DND-41 (cell line): ENCODE results near the gene VWCE.

Source experiments
- ATAC-seq: fragments of 200-7000 bp; cut with Tn5 transposase; 3 replicates; pipeline ENCODE4 v1.9.1; 2021; ENCODE audit warnings: low read depth; ENCODE audit not compliant: insufficient read depth
- DNase-seq: peaks from one replicate; pipeline ENCODE4 v3.0.0-alpha.2; 2020
- H2AFZ ChIP-seq: 2 replicates; pipeline ENCODE4 v1.6.0; 2012; ENCODE audit warnings: low read depth, low read length
- H3K27ac ChIP-seq: 2 replicates; pipeline ENCODE4 v1.5.1; 2012; ENCODE audit warnings: low read length, inconsistent platforms
- H3K27me3 ChIP-seq: fragments of 200-600 bp; sonication (generic); 2 replicates; pipeline ENCODE4 v1.6.0; 2012; ENCODE audit warnings: low read length, mild to moderate bottlenecking, inconsistent platforms; ENCODE audit not compliant: insufficient read depth, poor library complexity
- H3K36me3 ChIP-seq: 2 replicates; pipeline ENCODE4 v1.5.1; 2012; ENCODE audit warnings: low read length, inconsistent platforms; ENCODE audit not compliant: insufficient read depth
- H3K4me1 ChIP-seq: 2 replicates; pipeline ENCODE4 v1.5.1; 2012; ENCODE audit warnings: mild to moderate bottlenecking, low read length; ENCODE audit not compliant: insufficient read depth
- H3K4me2 ChIP-seq: 2 replicates; pipeline ENCODE4 v1.6.0; 2012; ENCODE audit warnings: mild to moderate bottlenecking, moderate library complexity, low read length, inconsistent platforms; ENCODE audit not compliant: insufficient read depth
- H3K4me3 ChIP-seq, 2 experiments: fragments of 200-600 bp in 1 of 2; shearing (Covaris generic) in 1 of 2; 2 replicates each; pipeline ENCODE4 v1.5.1; 2012 to 2016; ENCODE audit warnings: inconsistent platforms in 2 of 2, low read length in 2 of 2, mild to moderate bottlenecking in 2 of 2, low read depth in 1 of 2, moderate library complexity in 1 of 2
- H3K79me2 ChIP-seq: 2 replicates; pipeline ENCODE4 v1.6.0; 2012; ENCODE audit warnings: low read length, inconsistent platforms; ENCODE audit not compliant: insufficient read depth
- H3K9ac ChIP-seq: 2 replicates; pipeline ENCODE4 v1.6.0; 2012; ENCODE audit warnings: low read depth, mild to moderate bottlenecking, inconsistent platforms, low read length, moderate library complexity
- H3K9me3 ChIP-seq: 2 replicates; pipeline ENCODE4 v1.5.1; 2012; ENCODE audit warnings: low read length, moderate library complexity, mild to moderate bottlenecking, inconsistent platforms; ENCODE audit not compliant: insufficient read depth, severe bottlenecking
- H4K20me1 ChIP-seq: 2 replicates; pipeline ENCODE4 v1.6.0; 2012; ENCODE audit warnings: low read length; ENCODE audit not compliant: insufficient read depth
- EZH2 ChIP-seq: IDR thresholded peaks from 3 replicates; pipeline ENCODE4 v1.6.1; 2012; ENCODE audit warnings: borderline replicate concordance, low read depth, mild to moderate bottlenecking, moderate library complexity, low read length, inconsistent platforms; ENCODE audit not compliant: severe bottlenecking
- TF ChIP-seq, protein P1 (sequence below): IDR thresholded peaks from 2 replicates; pipeline ENCODE4 v1.5.1; 2012; ENCODE audit warnings: borderline replicate concordance, low read length, moderate library complexity, mild to moderate bottlenecking; ENCODE audit not compliant: poor library complexity, severe bottlenecking; ENCODE audit errors: extremely low read depth

The VWCE gene

DNA sequence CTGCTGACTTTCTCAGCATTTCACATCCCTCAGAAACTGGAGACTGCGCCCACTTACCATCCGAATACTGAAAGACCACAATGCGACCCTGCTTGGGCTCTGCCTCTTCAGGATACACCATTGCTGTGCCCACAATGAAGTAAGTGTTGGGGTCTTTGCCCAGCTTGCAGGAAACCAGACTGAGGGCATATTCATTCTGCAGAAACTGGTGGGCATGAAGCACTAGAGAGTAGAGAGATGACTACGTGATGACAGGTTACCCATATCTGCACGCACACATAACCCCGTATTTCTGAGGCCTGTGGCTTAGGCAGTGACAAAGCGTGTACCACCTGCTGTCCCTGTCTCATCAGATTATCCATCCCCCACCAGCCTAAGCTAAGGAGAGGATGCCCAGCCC is 14.6 kb upstream of the VWCE start:
- Histone ChIP-seq H3K27ac (no peak overlapping the region), H3K36me3 (peaks cover 99% of the 10 kb centered on the region), H3K4me3 (no peak overlapping the region), H3K4me1 (no peaks in the 10 kb centered on the region), H3K9ac (no peak overlapping the region), H3K27me3 (no peaks in the 10 kb centered on the region), H2AFZ (no peak overlapping the region), H3K79me2 (no peaks in the 10 kb centered on the region), H3K4me2 (no peak overlapping the region), H4K20me1 (peaks cover 18% of the 10 kb centered on the region; the same call in 1 of the 2 replicates), H3K9me3 (no peaks in the 10 kb centered on the region)
- ATAC-seq (no peak), DNase-seq (no peak)
- TF ChIP-seq, protein P1, sequence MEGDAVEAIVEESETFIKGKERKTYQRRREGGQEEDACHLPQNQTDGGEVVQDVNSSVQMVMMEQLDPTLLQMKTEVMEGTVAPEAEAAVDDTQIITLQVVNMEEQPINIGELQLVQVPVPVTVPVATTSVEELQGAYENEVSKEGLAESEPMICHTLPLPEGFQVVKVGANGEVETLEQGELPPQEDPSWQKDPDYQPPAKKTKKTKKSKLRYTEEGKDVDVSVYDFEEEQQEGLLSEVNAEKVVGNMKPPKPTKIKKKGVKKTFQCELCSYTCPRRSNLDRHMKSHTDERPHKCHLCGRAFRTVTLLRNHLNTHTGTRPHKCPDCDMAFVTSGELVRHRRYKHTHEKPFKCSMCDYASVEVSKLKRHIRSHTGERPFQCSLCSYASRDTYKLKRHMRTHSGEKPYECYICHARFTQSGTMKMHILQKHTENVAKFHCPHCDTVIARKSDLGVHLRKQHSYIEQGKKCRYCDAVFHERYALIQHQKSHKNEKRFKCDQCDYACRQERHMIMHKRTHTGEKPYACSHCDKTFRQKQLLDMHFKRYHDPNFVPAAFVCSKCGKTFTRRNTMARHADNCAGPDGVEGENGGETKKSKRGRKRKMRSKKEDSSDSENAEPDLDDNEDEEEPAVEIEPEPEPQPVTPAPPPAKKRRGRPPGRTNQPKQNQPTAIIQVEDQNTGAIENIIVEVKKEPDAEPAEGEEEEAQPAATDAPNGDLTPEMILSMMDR, result no peak
- TF ChIP-seq EZH2, result no peak

DNA sequence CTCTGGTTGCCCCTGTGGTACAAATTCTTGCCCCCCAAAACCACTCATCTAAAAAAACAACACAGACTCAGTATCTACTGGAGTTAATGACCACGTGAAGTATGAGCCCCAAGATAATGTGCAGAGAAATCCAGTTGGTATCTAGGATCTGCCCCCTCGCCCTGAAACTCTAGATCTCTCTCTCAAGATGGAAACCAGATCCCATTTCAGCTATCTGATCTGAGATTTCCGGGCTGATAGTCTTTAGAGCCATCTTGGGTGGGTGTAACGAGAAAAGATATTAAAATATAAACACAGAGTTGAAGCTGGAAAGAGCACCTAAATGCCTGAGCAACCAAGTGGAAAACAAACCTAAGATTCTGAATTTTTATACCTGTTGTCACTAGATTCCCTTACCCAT is 14.0 kb upstream of the VWCE start:
- no peak for ATAC-seq
- TF ChIP-seq, protein P1, result no peak
- TF ChIP-seq EZH2, result no peak
- no peaks in the 10 kb centered on the region for H3K9me3 ChIP-seq
- H2AFZ ChIP-seq, result no peak overlapping the region
- peaks cover 18% of the 10 kb centered on the region; the same call in 1 of the 2 replicates for H4K20me1 ChIP-seq
- H3K9ac ChIP-seq, result no peak overlapping the region
- no peak overlapping the region for H3K4me3 ChIP-seq
- H3K4me2 ChIP-seq, result no peak overlapping the region
- H3K27me3 ChIP-seq, result no peaks in the 10 kb centered on the region
- peaks cover 97% of the 10 kb centered on the region for H3K36me3 ChIP-seq
- no peaks in the 10 kb centered on the region for H3K79me2 ChIP-seq
- no peak overlapping the region for H3K27ac ChIP-seq
- no peaks in the 10 kb centered on the region for H3K4me1 ChIP-seq
- DNase-seq, result no peak

DNA sequence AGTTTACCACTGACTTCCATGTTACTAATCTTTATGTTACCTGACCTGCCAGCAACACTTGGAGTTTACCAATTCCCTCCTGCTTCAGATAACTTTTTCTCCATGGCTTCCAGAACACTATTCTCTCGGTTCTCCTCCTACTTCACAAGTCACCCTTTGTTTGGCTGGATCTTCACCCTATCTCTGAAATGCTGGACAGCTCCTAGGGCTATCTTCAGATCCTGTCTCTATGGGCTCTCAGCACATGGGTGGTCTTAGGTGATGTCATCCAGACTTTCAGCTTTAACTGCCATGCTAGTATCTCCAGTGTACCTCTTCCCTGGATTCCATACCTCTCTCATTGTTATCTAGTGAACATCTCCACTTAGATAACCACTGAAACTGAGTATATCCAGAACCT is 12.2 kb upstream of the VWCE start:
- Histone ChIP-seq H3K9ac (no peak overlapping the region), H3K9me3 (no peaks in the 10 kb centered on the region), H3K27me3 (no peaks in the 10 kb centered on the region), H3K27ac (no peak overlapping the region), H2AFZ (no peak overlapping the region), H3K4me3 (no peak overlapping the region), H3K79me2 (no peaks in the 10 kb centered on the region), H3K4me1 (no peaks in the 10 kb centered on the region), H3K36me3 (peaks cover 97% of the 10 kb centered on the region), H3K4me2 (no peak overlapping the region), H4K20me1 (peaks cover 22% of the 10 kb centered on the region; the same call in 1 of the 2 replicates)
- no peak for TF ChIP-seq EZH2
- TF ChIP-seq, protein P1, result no peak
- ATAC-seq, result peak; percentile 49; the same call in 2 of the 3 replicates
- no peak for DNase-seq

DNA sequence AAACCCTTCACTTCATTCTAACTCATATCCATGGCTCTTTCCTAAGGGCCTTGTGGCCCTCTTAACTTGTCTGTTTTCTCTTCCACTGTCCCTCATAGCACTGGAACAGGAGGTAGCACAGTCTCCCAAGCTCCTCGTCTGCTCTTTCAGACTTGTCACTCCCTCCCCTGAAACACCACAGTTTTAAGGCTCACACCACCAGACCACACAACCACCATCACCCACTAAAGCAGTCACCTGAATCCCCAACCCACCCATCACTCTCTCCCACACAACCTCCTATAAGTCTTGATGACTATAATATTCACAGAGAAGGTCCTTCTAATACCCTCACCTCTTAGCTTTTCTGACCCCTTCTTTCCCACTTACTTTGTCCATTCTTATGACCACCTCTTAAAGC is 11.1 kb upstream of the VWCE start:
- H4K20me1 ChIP-seq, result peaks cover 22% of the 10 kb centered on the region; the same call in 1 of the 2 replicates
- no peak overlapping the region for H3K27ac ChIP-seq
- TF ChIP-seq EZH2, result no peak
- TF ChIP-seq, protein P1, result no peak
- no peaks in the 10 kb centered on the region for H3K9me3 ChIP-seq
- no peak overlapping the region for H2AFZ ChIP-seq
- H3K4me1 ChIP-seq, result no peaks in the 10 kb centered on the region
- no peaks in the 10 kb centered on the region for H3K27me3 ChIP-seq
- H3K9ac ChIP-seq, result no peak overlapping the region
- DNase-seq (no peak), ATAC-seq (no peak)
- H3K4me3 ChIP-seq, result no peak overlapping the region
- H3K4me2 ChIP-seq, result no peak overlapping the region
- no peaks in the 10 kb centered on the region for H3K79me2 ChIP-seq
- H3K36me3 ChIP-seq, result peaks cover 97% of the 10 kb centered on the region
